Inflammatory macrophage (primary cell): ENCODE results near the gene SUPT4H1.

Experiments
- DNase-seq, 2 donors: peaks; one replicate each; pipeline ENCODE4 v3.0.0-alpha.2; 2020 to 2022

Gene SUPT4H1

GRCh38 chr17:58328195-58329034 is 23.6 kb downstream of the SUPT4H1 start, which contains the start of gene TSPOAP1:
Gene TSPOAP1 (minus strand): TSS chr17:58328795. CDS start chr17:58327920, 875 bp downstream.
- DNase-seq = peak; percentile 67 to 84

- peak; percentile 30 to 41 for DNase-seq
Observed at GRCh38 chr17:58327363-58328194, 24.4 kb downstream of the SUPT4H1 start.

DNA sequence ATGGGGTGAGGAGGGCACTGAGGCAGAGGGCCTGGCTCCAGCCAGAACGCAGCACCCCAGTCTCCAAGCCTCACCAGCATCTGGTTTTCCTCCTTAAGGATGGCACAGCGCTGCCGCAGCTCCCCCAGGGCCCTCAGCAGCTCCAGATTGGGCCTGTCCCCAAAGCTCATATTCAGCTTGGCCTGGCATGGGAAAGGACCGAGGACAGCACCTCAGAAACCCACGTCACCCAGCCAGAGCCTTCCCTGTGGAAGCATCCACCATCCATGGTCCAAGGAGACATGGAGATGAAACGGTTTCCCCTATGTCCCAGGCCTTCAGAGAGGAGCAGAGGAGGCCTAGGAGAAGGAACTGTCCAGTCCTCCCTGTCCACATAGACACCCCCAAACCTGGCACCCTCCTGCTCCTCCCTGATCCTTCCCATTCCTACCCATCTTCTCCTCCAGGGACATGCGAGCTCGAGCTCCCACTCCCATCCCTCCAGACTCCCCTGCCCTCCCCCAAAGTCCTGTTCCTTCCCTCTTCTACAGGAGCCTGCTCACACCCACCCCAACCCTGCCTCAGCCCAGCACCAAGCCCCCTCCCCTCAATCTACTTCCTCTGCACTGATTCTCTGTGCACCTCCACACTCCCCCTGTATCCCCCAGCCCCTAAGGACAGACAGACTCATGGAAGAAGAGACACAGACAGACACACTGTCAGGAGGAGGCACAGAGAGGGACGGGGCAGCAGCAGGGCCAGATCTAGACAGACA is 25.2 kb downstream of the SUPT4H1 start:
- DNase-seq = no peak

GRCh38 chr17:58325976-58326468 is 26.0 kb downstream of the SUPT4H1 start:
- peak in 1 of 2 donors; percentile 58 for DNase-seq

- DNase-seq = no peak
Observed at GRCh38 chr17:58325289-58325726, 26.7 kb downstream of the SUPT4H1 start.

DNA sequence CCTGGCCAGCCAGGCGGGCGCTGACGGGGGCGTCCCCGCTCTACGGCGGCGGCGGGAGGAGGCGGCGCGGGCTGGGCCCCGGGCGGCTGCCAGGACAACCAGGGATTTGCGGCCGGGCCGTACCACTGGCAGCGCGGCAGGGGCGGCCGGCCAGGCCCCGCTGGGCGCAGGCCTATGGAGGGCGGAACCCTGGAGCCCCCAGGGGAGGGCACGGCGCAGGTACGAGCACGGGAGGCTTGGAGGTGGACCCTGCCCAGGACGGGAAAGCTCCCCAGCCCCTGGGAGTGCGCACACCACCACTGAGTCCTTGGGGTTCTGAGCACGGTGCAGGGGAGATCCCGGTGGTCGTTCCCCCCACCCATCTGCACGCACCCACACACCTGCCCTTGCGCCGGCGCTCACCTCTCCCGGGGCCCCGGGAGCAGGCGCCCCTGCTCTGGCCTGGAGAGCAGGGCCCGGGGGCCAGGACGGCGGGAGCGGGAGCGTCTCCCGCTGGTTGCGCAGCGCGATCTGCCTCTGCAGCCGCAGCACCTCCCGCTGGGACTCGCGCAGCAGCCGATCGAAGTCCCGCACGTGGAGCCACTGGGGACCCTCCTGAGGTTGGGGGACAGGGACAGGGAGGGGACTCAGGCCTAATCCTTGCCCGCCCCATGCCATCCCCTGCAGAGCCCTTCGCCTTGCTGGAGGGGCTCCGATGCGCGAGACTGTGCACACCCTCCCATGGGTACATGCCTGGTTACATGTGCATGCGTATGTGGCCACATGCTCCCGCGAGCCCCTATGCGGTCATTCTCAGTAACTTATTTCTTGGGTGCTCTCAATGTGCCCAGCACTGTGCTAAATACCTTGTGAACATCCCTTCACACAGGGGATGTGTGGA is 27.4 kb downstream of the SUPT4H1 start:
- no peak for DNase-seq

DNA sequence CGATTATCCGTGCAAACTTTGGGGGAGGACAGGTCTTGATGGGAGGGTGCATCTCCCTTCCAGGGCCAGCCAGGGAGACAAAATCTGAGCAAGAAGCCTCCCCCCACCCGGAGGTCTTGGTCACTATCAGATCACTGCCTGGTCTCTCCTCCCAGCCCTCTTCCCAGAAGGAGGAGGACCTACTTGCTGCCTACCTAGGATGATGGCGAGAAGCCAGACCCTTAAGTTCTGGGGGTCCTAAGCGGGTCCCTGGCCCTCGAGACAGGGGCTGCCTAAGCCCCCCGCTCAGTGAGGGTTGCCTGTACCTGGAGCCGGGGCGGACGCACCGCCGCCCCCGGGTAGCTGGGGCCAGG is 28.0 kb downstream of the SUPT4H1 start:
- DNase-seq = no peak

DNA sequence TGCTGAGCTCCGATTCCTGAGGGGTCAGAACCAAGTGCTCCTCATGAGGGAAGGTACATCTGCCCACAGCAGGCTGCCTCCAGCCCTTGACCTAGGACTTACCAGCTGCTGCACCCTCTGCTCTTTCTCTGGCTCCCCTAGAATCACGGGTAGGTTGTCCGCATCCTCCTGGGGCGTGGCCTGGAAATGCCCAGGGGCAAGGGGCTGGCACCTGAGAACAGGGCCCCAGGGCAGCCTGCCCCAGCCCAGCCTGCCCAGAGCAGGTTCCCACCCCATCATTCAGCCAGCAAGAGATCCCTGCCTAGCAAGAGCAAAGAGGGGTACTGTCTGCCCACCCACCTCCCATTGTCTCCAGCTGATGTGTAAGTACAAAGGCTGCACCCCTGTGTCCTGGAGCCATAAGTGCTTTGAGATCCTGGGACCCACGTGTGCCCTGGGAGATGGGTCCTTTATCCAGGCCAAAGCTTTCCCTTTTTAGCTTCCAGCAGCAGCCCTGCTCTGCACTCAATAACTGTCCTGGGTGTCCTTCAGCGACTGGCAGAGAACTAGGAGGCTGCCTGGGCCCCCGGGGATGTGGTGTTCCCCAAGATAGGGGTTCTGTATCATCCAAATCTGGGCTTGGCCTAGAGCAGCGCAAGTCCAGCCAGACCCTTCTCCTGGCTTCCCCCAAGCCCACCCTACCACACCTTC is 28.5 kb downstream of the SUPT4H1 start:
- no peak for DNase-seq

- no peak for DNase-seq
Observed at GRCh38 chr17:58322581-58323185, 29.3 kb downstream of the SUPT4H1 start.

GRCh38 chr17:58321571-58322525 is 30.2 kb downstream of the SUPT4H1 start:
- no peak for DNase-seq

DNA sequence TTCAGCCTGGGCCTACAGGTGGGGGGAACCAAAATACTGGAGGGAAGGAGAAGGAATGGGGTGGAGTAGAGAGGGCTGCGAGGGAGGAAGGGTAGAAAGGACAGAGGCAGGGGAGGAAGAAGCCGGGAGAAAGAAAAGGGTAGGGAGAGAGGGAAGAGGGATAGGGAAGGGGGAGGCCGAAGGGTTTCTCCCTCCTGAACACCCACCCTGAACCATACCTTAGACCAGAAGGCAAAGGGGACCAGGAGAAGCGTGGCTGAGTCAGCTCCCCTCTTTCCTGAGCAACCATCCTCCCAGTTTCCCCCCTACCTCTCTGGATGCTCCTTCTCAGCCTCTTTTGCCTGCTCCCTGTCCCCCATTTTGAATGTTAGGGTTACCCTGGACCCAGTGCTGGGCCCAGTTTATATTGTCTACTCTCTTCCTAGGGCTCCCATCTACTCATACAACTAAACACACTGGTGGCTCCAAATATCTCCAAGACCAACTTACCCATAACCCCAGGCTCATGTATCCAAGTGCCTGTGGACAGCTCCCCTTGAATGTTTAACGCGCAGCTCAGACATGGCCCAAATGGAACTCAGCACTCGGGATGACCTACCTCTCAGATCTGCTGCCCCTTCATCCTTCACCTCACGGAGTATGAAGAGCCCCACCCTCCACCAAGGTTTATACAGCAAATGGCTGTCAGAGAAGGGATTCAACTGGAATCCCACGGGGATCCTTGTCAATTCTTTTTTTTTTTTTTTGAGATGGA is 31.3 kb downstream of the SUPT4H1 start:
- DNase-seq = no peak

DNA sequence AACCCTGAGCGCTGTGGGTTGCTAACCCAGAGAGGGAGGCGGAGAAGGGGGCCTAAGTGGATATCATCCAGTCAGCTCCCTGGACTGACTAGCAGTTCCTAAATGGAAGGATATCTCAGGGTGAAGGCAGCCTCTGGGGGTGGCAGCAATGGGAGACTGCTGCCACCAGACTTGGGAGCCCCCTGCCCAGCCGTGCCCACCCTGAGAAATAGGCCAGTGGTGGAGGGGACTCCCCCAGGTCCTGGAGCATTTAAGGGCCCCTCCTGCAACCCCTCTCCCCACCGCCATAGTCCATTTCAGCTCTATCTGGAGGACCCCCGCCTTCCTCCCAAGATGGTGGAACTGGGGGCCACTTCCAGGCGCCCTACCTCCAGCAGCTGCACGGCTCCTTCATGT is 31.8 kb downstream of the SUPT4H1 start:
- DNase-seq = no peak

DNA sequence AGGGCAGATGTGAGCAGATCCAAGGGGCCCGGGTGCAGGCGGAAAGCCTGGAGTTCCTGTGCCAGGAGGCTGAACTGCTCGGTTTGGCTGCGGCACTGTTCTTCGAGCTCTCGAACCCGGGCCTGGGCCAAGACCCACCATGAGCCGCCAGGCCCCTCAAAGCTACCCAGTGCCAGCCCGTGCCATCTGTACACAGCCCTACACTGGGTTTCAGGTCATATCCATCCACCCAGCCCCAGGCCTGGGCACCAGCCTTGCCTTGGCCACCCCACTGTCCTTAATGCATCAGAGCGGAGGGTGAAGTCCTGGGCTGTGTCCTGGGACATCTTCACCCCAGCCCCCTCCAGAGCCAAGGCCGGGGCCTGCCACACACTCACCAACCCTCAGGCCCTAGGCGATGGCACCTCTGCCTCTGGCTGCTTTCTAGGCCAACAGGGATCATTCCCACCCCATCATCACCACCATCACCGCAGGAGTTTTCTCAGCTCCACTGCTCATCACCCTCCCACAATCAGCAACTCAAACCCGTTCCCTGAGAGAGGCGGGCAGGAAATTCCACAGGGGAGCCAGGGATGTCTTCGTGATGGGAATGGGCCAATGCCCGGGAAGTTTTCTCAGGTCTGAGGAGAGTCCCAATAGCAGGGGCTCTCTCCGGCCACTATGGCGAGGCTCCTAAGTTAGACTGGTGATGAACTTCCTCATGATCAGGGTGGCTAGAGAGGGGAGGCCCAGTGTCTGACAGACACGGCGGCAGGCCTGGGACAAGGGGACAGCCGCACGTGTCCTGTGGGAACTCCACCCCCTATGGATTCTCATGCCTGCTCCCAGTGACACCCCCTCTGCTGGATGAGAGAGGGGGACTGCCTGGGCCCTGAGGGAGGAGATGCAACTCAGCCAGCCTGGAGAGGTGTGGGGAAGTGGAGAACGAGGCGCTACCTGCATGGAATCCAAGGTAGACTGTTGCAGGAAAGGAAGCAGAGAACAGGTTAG is 32.5 kb downstream of the SUPT4H1 start:
- DNase-seq = no peak

GRCh38 chr17:58318627-58319172 is 33.3 kb downstream of the SUPT4H1 start:
- DNase-seq = no peak

- no peak for DNase-seq
Observed at GRCh38 chr17:58318065-58318481, 33.9 kb downstream of the SUPT4H1 start.

DNA sequence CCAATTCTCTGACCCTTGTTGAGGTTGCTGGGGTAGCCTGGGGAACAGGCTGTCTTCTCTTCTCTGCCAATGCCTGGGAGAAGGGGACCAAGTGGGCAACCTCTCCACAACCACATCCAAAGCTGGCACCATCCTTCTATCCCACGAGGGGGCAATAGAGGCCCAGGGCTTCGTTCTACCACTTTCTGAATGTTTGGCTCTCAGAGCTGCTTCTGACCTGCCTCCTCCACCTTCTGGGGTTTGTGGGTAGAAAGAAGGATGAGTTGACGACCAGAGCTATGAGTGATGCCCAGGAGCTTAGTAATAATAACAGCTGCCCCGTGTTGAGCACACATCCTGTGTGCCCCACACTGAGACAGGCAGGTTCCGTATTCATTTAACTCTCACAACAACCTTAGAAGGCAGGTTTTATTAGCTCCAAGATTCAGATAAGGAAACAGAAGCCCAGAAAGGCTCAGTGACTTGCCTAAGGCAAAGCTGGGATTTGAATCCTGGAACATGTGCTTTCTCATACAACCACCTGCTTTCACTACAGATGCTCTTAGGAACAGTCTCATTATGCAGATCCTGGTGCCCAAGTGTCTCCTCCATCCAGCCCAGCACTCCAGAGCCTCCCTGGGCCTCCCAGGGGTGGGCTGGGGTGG is 34.5 kb downstream of the SUPT4H1 start:
- peak; percentile 44 to 52 for DNase-seq
